GM21825 (cell line): ENCODE measurements around the gene MRPL40.

Source experiments
- ATAC-seq: cut with Tn5 transposase; IDR thresholded peaks from one replicate; pipeline ENCODE4 v1.9.1; 2021; ENCODE audit warnings: mild to moderate bottlenecking, moderate library complexity; ENCODE audit not compliant: unreplicated experiment

Gene MRPL40

GRCh38 chr22:19456541-19456940, 24.2 kb downstream of the MRPL40 start:
- no peak for ATAC-seq

DNA sequence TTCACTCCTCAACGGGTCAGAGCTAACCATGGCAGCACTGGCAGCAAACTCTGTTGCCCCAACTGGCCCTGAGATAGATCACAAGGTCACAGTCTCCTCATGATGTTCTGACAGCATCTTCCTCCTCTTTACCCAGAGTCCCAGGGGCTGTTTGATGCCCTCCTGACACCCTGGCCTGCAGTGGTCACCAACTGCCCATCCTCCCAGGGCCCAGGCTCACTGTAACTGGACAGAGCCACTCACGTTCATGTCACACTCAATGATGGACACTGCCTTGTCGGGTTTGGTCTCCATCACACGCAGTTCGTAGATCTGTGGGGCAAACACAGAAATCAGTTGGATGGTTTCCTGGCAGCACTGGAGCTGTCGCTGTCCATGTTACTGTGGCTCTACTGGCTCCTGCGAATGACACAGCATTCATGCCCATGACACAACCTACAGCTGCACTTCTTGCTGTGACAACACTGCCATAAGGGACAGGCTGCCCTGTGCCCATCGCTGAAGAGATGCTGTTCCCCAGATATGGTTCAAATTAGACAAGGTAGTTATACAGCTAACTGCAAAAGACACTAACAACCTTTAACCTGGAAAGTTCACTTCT, 25.6 kb downstream of the MRPL40 start:
- ATAC-seq = no peak

GRCh38 chr22:19460036-19460435, 27.7 kb downstream of the MRPL40 start:
- no peak for ATAC-seq

DNA sequence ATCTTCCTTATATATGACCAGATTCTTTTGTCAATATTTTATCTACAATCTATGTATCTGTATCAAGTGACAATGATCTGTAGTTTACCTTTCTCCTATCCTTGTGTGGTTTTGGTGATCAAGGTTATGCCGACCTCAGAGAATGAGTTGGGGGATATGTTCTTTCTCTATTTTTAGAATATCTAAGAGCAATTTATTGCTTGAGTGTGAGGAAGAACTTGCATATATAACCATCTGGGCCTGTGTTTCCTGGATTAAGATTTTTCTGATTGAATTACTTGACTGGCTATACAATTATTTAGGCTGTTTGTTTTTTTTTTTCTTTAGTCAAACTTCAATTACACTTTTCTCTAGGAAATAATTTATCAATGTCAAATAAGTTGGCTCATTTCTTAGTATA, 29.2 kb downstream of the MRPL40 start:
- no peak for ATAC-seq

GRCh38 chr22:19463008-19463407, 30.7 kb downstream of the MRPL40 start:
- ATAC-seq = no peak

- ATAC-seq = no peak
Observed at GRCh38 chr22:19463491-19464469, 31.4 kb downstream of the MRPL40 start.

DNA sequence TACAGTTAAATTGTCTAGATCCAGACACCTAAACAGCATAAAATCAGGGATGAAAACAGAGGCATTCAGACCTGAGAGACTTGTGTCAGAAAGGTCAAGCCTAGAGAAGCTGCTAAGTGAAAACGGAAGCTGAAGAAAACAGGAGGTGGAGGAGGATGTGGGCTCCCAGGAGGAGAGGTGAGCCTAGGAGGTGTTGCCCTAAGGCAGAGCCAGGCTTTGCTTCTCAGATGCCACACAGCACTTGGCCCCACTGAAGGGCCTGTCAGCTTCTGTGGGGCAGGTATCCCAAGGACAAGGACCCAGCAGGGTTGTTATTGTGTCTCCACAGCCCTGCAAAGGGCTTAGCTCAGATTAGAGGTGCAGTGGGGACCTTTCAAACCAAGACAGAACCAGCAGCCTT, 32.2 kb downstream of the MRPL40 start:
- ATAC-seq = no peak

DNA sequence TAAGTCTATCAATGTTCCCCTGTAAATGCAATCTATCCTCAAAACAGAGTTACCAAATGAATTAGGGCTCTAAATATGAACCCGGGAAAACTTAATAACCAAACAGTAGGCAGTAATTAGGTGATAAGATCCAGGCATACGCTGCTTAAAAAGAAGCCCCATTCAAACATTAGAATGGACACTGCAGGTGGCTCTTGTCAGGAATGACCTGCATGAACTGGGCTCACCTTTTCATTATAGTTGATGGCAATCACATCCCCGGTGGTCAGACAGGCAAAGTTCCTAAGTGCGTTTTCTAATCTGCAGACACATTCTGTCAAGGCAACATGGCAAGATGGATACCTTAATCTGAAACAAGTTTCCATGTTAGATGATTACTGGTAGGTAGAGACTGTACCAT, 32.6 kb downstream of the MRPL40 start:
- no peak for ATAC-seq

DNA sequence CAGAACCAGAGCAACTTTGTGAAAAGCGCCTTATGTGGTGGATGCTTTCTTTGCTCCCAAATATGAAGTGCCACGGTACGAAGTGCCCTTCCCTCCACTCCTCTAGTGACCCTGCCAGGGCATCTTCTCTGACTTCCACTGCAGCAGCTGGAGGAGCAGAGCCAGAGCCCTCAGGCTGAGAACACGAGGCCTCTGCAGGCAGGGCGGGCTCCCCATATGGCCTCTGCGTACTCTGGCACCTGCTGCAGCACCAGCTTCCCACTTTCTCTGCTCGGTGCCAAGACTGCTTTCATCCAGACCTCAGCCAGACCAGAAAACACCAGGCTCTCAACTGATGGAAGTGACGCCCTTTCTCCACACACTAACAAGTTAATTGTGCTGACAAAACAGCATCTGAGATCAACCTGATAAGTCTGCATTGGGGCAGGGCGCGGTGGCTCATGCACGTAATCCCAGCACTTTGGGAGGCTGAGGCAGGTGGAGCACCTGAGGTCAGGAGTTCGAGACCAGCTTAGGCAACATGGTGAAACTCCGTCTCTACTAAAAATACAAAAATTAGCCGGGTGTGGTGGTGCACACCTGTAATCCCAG, 33.9 kb downstream of the MRPL40 start:
- ATAC-seq = no peak

DNA sequence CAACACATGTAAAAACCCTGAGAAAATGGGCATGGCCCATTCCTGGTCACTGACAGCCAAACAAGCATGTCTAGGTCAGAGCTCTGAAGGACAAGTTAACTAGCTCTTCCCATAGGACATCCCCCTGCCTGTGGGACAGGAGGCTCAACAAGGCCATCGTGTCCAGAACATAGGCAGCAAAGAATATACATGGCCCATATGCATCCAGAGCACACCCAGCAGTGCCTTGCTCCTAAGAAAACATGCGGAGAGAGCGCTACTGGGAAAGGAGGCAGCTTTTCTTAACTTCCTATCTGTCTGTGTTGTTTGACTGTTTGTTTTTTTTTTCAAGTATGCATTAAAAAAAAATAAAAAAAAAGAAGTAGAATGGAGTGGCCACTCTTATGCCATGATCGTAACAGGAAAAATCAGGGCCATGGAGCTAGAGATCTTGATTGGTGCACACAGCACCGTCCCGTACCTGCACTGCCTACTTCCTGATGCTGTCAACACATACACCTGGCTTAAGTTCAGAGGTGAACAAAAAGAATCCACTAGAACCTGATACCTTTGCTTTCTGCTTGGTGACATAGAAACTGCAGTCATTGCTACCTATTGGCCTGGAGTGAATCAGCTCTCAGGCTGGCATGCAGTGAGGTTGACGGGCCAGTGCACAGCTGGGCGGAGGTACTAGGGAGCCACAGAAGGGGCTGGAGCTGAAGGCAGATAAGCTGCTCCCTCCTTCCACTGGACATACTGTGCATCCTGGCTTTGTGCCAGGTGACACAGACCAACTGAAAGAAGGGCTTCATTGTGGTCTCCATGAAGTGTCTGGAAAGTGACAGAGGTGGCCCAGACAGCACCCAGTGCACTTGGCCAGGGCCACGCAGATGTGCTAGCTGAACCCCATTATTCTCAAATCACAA, 34.8 kb downstream of the MRPL40 start:
- no peak for ATAC-seq

DNA sequence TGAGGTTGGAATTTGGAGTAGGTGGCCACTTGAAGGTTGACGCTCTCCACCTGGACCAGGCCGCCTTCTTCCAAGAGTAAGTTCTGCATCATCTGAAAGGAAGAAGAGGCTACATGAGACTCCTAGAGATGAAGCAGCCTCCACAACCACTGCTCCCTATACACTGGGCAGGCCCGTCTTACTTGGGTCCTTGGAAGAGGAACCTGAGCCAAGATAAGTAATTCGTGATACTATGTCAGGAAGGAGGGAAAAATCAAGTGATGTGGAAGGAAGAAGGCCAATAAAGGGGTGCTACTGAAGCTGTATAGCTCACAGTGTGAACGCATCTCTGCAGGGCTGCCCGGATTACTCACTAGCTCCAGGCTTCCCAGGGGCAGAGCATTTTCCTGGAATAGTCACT, 35.6 kb downstream of the MRPL40 start:
- ATAC-seq = no peak

GRCh38 chr22:19469421-19469820, 37.1 kb downstream of the MRPL40 start:
- no peak for ATAC-seq

DNA sequence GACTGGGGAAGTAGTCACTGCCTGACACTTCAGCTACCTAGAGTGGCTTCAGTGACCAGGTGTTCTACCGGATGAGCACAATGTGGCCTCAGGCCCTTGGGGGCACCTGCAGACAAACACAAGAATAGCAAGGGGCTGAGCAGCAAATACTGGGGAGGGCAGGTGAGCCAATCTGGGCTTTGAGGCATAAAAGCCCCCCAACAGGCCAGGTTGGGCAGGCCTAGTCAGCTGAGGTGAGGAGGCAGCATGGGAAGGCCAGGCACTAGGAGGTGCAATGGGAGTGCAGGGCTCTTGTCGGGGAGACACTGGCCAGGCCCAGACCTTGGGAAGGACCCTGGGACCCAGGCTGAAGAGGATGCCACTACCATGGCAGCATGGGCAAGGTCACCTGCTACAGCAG, 37.7 kb downstream of the MRPL40 start:
- ATAC-seq = no peak

DNA sequence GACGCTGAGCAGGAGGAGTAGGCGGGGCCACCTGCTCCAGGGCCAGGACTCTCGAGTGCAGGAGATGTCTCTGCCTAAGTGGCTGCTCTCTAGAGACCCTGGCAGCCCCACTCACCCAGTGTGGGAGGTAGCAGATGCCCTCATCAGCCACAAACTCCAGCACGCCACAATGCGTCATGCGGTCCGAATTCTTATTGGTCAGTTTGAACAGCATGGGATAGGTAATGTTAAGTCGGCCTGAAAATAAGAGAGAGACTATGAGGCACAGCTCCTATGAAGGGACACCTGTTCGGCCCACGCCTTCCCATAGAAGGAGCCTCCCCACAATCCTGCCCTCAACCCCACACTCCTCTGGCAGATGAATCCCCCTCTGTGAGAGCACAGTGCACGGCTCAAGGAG, 39.2 kb downstream of the MRPL40 start:
- ATAC-seq = no peak

GRCh38 chr22:19472233-19472632, 39.9 kb downstream of the MRPL40 start:
- ATAC-seq = no peak

DNA sequence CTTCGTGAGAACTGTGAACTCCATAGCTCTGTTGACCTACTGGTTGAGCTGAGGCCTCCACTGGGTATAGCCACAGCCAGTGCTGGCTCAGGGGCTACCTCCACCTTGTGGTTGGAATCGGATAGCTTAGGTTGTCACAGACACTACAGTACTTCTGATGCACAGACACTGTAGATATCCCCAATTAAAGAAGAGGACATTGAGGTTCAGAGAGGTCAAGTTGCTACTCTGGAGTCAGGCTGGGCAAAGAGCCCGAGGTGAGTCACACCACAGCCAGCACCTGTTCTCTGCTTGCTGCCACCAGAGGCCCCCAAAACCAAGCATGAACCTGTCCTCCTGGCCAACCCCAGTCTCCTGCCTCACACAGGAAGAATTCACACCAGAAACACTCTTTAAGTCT, 41.2 kb downstream of the MRPL40 start:
- no peak for ATAC-seq

GRCh38 chr22:19476023-19476422, 43.7 kb downstream of the MRPL40 start:
- ATAC-seq = no peak

GRCh38 chr22:19477321-19478044, 45.1 kb downstream of the MRPL40 start:
- ATAC-seq = no peak

DNA sequence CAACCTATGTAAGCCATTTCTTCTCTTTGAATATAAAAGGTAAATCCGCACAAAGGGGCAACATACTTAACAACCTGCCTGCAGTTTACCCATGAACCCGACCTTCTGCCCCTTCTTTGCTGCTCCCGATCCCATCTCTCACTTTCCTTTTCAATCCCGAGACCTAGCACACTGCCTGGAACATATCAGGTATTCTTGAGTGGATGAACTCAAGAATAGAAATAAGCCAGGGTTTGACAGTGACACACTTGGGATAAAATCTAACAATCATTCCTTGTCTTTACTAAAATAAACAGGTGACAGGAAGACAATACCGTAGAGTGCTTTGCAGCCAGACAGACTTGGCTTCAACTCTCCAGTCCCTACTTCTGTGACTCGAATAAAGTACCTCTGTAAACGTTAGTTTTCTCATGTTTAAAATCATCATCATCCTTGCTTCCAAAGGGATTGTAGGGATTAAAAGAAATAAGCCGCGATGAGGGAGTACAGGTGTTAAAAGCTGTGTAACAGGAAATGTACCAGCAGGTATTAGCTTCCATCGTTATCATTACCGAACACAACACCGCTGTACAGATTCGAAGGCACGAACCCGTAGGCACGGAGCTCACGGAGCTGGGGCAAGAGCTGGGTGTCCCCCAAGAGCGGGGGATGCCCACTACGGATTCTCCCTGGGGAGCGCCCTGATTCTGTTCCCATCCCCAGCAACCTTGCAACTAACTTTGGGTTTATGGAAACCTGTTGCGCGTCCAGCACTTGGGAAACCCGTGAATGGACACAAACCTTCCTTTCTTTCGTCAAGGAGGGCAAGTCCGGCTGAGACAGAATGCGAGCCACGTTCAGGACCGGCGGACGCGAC, 45.9 kb downstream of the MRPL40 start:
- no peak for ATAC-seq
